ENCODE data around the gene ESYT3.
"Not testable (repeated sequence)": the region's sequence is repeated elsewhere in the genome, so short reads cannot be mapped to it uniquely, and the experiment has no call there.

The ESYT3 gene

GRCh38 chr3:138494607-138494929 lies 60.2 kb downstream of the ESYT3 start:
- no peak for DNase-seq

- not testable (repeated sequence) for DNase-seq
Observed at GRCh38 chr3:138495638-138496037, 61.2 kb downstream of the ESYT3 start.

- no peak for DNase-seq
Observed at GRCh38 chr3:138496436-138496835, 62.0 kb downstream of the ESYT3 start.

GRCh38 chr3:138497021-138497420 lies 62.6 kb downstream of the ESYT3 start:
- DNase-seq, result no peak

- no peak for DNase-seq
Observed at GRCh38 chr3:138497851-138498250, 63.4 kb downstream of the ESYT3 start.

- DNase-seq, result no peak
Observed at GRCh38 chr3:138498991-138499390, 64.6 kb downstream of the ESYT3 start.

- no peak for DNase-seq
Observed at GRCh38 chr3:138507524-138507923, 73.1 kb downstream of the ESYT3 start.

- DNase-seq, result no peak
Observed at GRCh38 chr3:138509586-138509985, 75.2 kb downstream of the ESYT3 start.

- no peak for DNase-seq
Observed at GRCh38 chr3:138511945-138512344, 77.5 kb downstream of the ESYT3 start.

- peak; percentile 6 for DNase-seq
Observed at GRCh38 chr3:138513090-138513843, 78.9 kb downstream of the ESYT3 start.

- DNase-seq, result not testable (repeated sequence)
Observed at GRCh38 chr3:138521445-138521844, 87.0 kb downstream of the ESYT3 start.

All from NCI-H82 (cell line).